Measurements from ENCODE around the gene HTT.
A peak's percentile ranks its signal among the peaks of the same experiment; 100 is the strongest.

The HTT gene

GRCh38 chr4:3280466-3280865 lies 206.0 kb downstream of the HTT start:
- DNase-seq: no peak

GRCh38 chr4:3283483-3283882 lies 209.0 kb downstream of the HTT start:
- DNase-seq: no peak

- no peak for DNase-seq
These were observed 209.4 kb downstream of the HTT start for GRCh38 chr4:3283916-3284315.

- DNase-seq: no peak
These were observed 210.5 kb downstream of the HTT start for GRCh38 chr4:3284734-3285557.

GRCh38 chr4:3285558-3286334 lies 211.3 kb downstream of the HTT start:
- DNase-seq: peak; percentile 74

- DNase-seq: peak; percentile 90
These were observed 212.1 kb downstream of the HTT start for GRCh38 chr4:3286335-3287175.

- no peak for DNase-seq
These were observed 212.9 kb downstream of the HTT start for GRCh38 chr4:3287271-3287971.

- DNase-seq: no peak
These were observed 213.6 kb downstream of the HTT start for GRCh38 chr4:3287972-3288570.

- DNase-seq: no peak
These were observed 214.2 kb downstream of the HTT start for GRCh38 chr4:3288571-3289094.

GRCh38 chr4:3290476-3290875 lies 216.0 kb downstream of the HTT start:
- DNase-seq: no peak

GRCh38 chr4:3290889-3291321 lies 216.4 kb downstream of the HTT start:
- no peak for DNase-seq

GRCh38 chr4:3291411-3291968 lies 217.0 kb downstream of the HTT start:
- peak; percentile 20 for DNase-seq

- DNase-seq: peak; percentile 51
These were observed 217.6 kb downstream of the HTT start for GRCh38 chr4:3291969-3292570.

- peak; percentile 90 for DNase-seq
These were observed 218.3 kb downstream of the HTT start, which contains the start of gene RGS12 for GRCh38 chr4:3292571-3293400. TSS of gene RGS12 (plus strand) at chr4:3293021. CDS start at chr4:3316171, 23,150 bp downstream.
